Activated CD8-positive, alpha-beta memory T cell treated with anti-CD3 and anti-CD28 coated beads, Interleukin-2, amount 10 ng/mL, durations not matched to agents 7 days and 5 days (primary cell): Measurements from ENCODE around the gene PPM1H. TPM values are rescaled to one million over a fixed set of nuclear protein-coding genes. Genes with fewer than 3 reads are reported as not detected.

Experiments used
- ATAC-seq: fragments of 150-1000 bp; cut with Tn5 transposase; one replicate; pipeline ENCODE4 v1.10.0; 2021; ENCODE audit warnings: moderate library complexity
- CTCF ChIA-PET: fragments of 350-600 bp; sonication (Branson Sonifier 250); formaldehyde crosslinking; loops from one replicate; lab custom pipeline; 2021; ENCODE audit warnings: antibody characterized with exemption; lab: Charles Lee
- DNase-seq: peaks from one replicate; pipeline ENCODE4 v3.0.0-alpha.2; 2020
- H3K27ac Mint-ChIP-seq: one replicate; pipeline ENCODE4 v1.8.0; 2021; ENCODE audit warnings: mild to moderate bottlenecking, mixed read lengths
- H3K27me3 Mint-ChIP-seq: one replicate; pipeline ENCODE4 v1.8.0; 2021; ENCODE audit warnings: mixed read lengths
- H3K36me3 Mint-ChIP-seq: one replicate; pipeline ENCODE4 v1.8.0; 2021; ENCODE audit warnings: mild to moderate bottlenecking, mixed read lengths
- H3K4me1 Mint-ChIP-seq: one replicate; pipeline ENCODE4 v1.8.0; 2021; ENCODE audit warnings: mixed read lengths
- H3K4me3 Mint-ChIP-seq: one replicate; pipeline ENCODE4 v1.8.0; 2021; ENCODE audit warnings: mild to moderate bottlenecking, moderate library complexity, mixed read lengths
- H3K9me3 Mint-ChIP-seq: one replicate; pipeline ENCODE4 v1.8.0; 2022; ENCODE audit warnings: low read depth, mixed read lengths
- total RNA-seq, 2 experiments: library from RNA; stranded (reverse); gene quantifications; one replicate each; pipeline ENCODE4 v1.2.3, GENCODE V29; 2021

PPM1H gene
- total RNA-seq, 2 experiments from 2014 or later, result 0.32 to 0.68 TPM

GRCh38 chr12:62933220-62933601 lies 1.7 kb downstream of the PPM1H start:
- no peak overlapping the region for H3K4me3 Mint-ChIP-seq

GRCh38 chr12:62931477-62931876 lies 3.5 kb downstream of the PPM1H start:
- H3K4me3 Mint-ChIP-seq, result no peak overlapping the region
- no peaks in the 10 kb centered on the region for H3K9me3 Mint-ChIP-seq
- CTCF ChIA-PET, result no interaction called here
- H3K27me3 Mint-ChIP-seq, result peaks cover 57% of the 10 kb centered on the region
- peaks cover 7% of the 10 kb centered on the region for H3K4me1 Mint-ChIP-seq
- no peaks in the 10 kb centered on the region for H3K36me3 Mint-ChIP-seq
- no peak for ATAC-seq
- no peak overlapping the region for H3K27ac Mint-ChIP-seq
- no peak for DNase-seq

More at GRCh38 chr12:62933220-62933601, 1.7 kb downstream of the PPM1H start:
- Mint-ChIP-seq H3K9me3 (no peaks in the 10 kb centered on the region), H3K36me3 (no peaks in the 10 kb centered on the region), H3K27ac (no peak overlapping the region), H3K4me1 (peaks cover 7% of the 10 kb centered on the region), H3K27me3 (peaks cover 58% of the 10 kb centered on the region)
- DNase-seq (no peak), ATAC-seq (no peak)
- CTCF ChIA-PET, result no interaction called here

- peaks cover 7% of the 10 kb centered on the region for H3K4me1 Mint-ChIP-seq
- no peaks in the 10 kb centered on the region for H3K9me3 Mint-ChIP-seq
- CTCF ChIA-PET, result no interaction called here
- DNase-seq, result no peak
- no peak for ATAC-seq
- H3K27me3 Mint-ChIP-seq, result peaks cover 58% of the 10 kb centered on the region
- no peak overlapping the region for H3K27ac Mint-ChIP-seq
- H3K4me3 Mint-ChIP-seq, result no peak overlapping the region
- H3K36me3 Mint-ChIP-seq, result no peaks in the 10 kb centered on the region
Measured at GRCh38 chr12:62930546-62931425, 4.2 kb downstream of the PPM1H start.

GRCh38 chr12:62928632-62929031 lies 6.3 kb downstream of the PPM1H start:
- CTCF ChIA-PET, result no interaction called here
- no peak for ATAC-seq
- Mint-ChIP-seq H3K4me3 (no peak overlapping the region), H3K36me3 (no peaks in the 10 kb centered on the region), H3K4me1 (peaks cover under 1% of the 10 kb centered on the region), H3K27me3 (peaks cover 42% of the 10 kb centered on the region), H3K27ac (no peak overlapping the region), H3K9me3 (no peaks in the 10 kb centered on the region)
- no peak for DNase-seq

- Mint-ChIP-seq H3K4me1 (no peaks in the 10 kb centered on the region), H3K27me3 (peaks cover 18% of the 10 kb centered on the region), H3K27ac (no peak overlapping the region), H3K9me3 (no peaks in the 10 kb centered on the region), H3K36me3 (no peaks in the 10 kb centered on the region), H3K4me3 (no peak overlapping the region)
- DNase-seq (no peak), ATAC-seq (no peak)
- CTCF ChIA-PET, result no interaction called here
Measured at GRCh38 chr12:62925680-62926079, 9.3 kb downstream of the PPM1H start.

- DNase-seq, result no peak
- peaks cover 15% of the 10 kb centered on the region for H3K27me3 Mint-ChIP-seq
- H3K36me3 Mint-ChIP-seq, result no peaks in the 10 kb centered on the region
- no peak overlapping the region for H3K4me3 Mint-ChIP-seq
- no peaks in the 10 kb centered on the region for H3K4me1 Mint-ChIP-seq
- H3K27ac Mint-ChIP-seq, result no peak overlapping the region
- no peaks in the 10 kb centered on the region for H3K9me3 Mint-ChIP-seq
- no peak for ATAC-seq
- CTCF ChIA-PET, result no interaction called here
Measured at GRCh38 chr12:62924084-62924483, 10.9 kb downstream of the PPM1H start.

GRCh38 chr12:62922539-62922938 lies 12.4 kb downstream of the PPM1H start:
- Mint-ChIP-seq H3K4me3 (no peak overlapping the region), H3K36me3 (no peaks in the 10 kb centered on the region)

GRCh38 chr12:62919838-62920237 lies 15.1 kb downstream of the PPM1H start:
- H3K27me3 Mint-ChIP-seq, result peaks cover 7% of the 10 kb centered on the region
- ATAC-seq (no peak), DNase-seq (no peak)
- H3K9me3 Mint-ChIP-seq, result no peaks in the 10 kb centered on the region
- H3K27ac Mint-ChIP-seq, result no peak overlapping the region
- CTCF ChIA-PET, result no interaction called here
- no peak overlapping the region for H3K4me3 Mint-ChIP-seq
- H3K4me1 Mint-ChIP-seq, result no peaks in the 10 kb centered on the region
- no peaks in the 10 kb centered on the region for H3K36me3 Mint-ChIP-seq

More at GRCh38 chr12:62922539-62922938, 12.4 kb downstream of the PPM1H start:
- Mint-ChIP-seq H3K4me1 (no peaks in the 10 kb centered on the region), H3K27ac (no peak overlapping the region), H3K9me3 (no peaks in the 10 kb centered on the region), H3K27me3 (peaks cover 13% of the 10 kb centered on the region)
- DNase-seq (no peak), ATAC-seq (no peak)
- CTCF ChIA-PET, result no interaction called here

GRCh38 chr12:62917926-62918325 lies 17.0 kb downstream of the PPM1H start:
- DNase-seq, result no peak
- Mint-ChIP-seq H3K9me3 (no peaks in the 10 kb centered on the region), H3K36me3 (no peaks in the 10 kb centered on the region), H3K27ac (no peak overlapping the region), H3K27me3 (peaks cover 7% of the 10 kb centered on the region), H3K4me1 (no peaks in the 10 kb centered on the region), H3K4me3 (no peak overlapping the region)
- ATAC-seq, result no peak
- CTCF ChIA-PET, result interaction anchor here (1.1 kb wide), 1 partner anchor 10 kb away, joined by 4 read pairs; no protein-coding TSS in a partner anchor

- CTCF ChIA-PET, result no interaction called here
- no peaks in the 10 kb centered on the region for H3K36me3 Mint-ChIP-seq
- ATAC-seq (no peak), DNase-seq (no peak)
- no peak overlapping the region for H3K27ac Mint-ChIP-seq
- H3K4me3 Mint-ChIP-seq, result no peak overlapping the region
- no peaks in the 10 kb centered on the region for H3K9me3 Mint-ChIP-seq
- H3K27me3 Mint-ChIP-seq, result peaks cover 7% of the 10 kb centered on the region
- H3K4me1 Mint-ChIP-seq, result no peaks in the 10 kb centered on the region
Measured at GRCh38 chr12:62916632-62917425, 18.1 kb downstream of the PPM1H start.

GRCh38 chr12:62915204-62915529 lies 19.8 kb downstream of the PPM1H start:
- Mint-ChIP-seq H3K4me1 (no peaks in the 10 kb centered on the region), H3K27me3 (peaks cover 9% of the 10 kb centered on the region), H3K36me3 (no peaks in the 10 kb centered on the region), H3K4me3 (no peak overlapping the region), H3K9me3 (no peaks in the 10 kb centered on the region), H3K27ac (no peak overlapping the region)
- ATAC-seq (no peak), DNase-seq (no peak)
- CTCF ChIA-PET, result no interaction called here

- Mint-ChIP-seq H3K4me1 (no peaks in the 10 kb centered on the region), H3K9me3 (no peaks in the 10 kb centered on the region), H3K27me3 (peaks cover 9% of the 10 kb centered on the region), H3K4me3 (no peak overlapping the region), H3K27ac (no peak overlapping the region), H3K36me3 (no peaks in the 10 kb centered on the region)
- ATAC-seq (no peak), DNase-seq (no peak)
- CTCF ChIA-PET, result no interaction called here
Measured at GRCh38 chr12:62914443-62915203, 20.3 kb downstream of the PPM1H start.

GRCh38 chr12:62913380-62913779 lies 21.6 kb downstream of the PPM1H start:
- CTCF ChIA-PET, result no interaction called here
- H3K36me3 Mint-ChIP-seq, result no peaks in the 10 kb centered on the region
- H3K4me1 Mint-ChIP-seq, result no peaks in the 10 kb centered on the region
- H3K27me3 Mint-ChIP-seq, result peaks cover 2% of the 10 kb centered on the region
- ATAC-seq (no peak), DNase-seq (no peak)
- H3K4me3 Mint-ChIP-seq, result no peak overlapping the region
- H3K9me3 Mint-ChIP-seq, result no peaks in the 10 kb centered on the region
- H3K27ac Mint-ChIP-seq, result no peak overlapping the region
